Gastroesophageal sphincter (tissue), 3 donors: ENCODE results near the gene LIN54.
A peak's percentile ranks its signal among the peaks of the same experiment; 100 is the strongest.

ENCODE experiments used
- CTCF ChIP-seq, 4 experiments: fragments of 200-600 bp in 2 of 4; fragments of 450-650 bp in 2 of 4; sonication (generic) in 1 of 4; IDR thresholded peaks; one replicate each; pipeline ENCODE4 v1.5.1; 2017 to 2019; ENCODE audit warnings: antibody characterized with exemption in 4 of 4, mild to moderate bottlenecking in 2 of 4, moderate library complexity in 2 of 4
- POLR2A ChIP-seq, 2 donors: fragments of 450-650 bp; IDR thresholded peaks; one replicate each; pipeline ENCODE4 v1.6.1; 2017; ENCODE audit warnings: antibody characterized with exemption in 2 of 2, mild to moderate bottlenecking in 2 of 2, moderate library complexity in 1 of 2

DNA sequence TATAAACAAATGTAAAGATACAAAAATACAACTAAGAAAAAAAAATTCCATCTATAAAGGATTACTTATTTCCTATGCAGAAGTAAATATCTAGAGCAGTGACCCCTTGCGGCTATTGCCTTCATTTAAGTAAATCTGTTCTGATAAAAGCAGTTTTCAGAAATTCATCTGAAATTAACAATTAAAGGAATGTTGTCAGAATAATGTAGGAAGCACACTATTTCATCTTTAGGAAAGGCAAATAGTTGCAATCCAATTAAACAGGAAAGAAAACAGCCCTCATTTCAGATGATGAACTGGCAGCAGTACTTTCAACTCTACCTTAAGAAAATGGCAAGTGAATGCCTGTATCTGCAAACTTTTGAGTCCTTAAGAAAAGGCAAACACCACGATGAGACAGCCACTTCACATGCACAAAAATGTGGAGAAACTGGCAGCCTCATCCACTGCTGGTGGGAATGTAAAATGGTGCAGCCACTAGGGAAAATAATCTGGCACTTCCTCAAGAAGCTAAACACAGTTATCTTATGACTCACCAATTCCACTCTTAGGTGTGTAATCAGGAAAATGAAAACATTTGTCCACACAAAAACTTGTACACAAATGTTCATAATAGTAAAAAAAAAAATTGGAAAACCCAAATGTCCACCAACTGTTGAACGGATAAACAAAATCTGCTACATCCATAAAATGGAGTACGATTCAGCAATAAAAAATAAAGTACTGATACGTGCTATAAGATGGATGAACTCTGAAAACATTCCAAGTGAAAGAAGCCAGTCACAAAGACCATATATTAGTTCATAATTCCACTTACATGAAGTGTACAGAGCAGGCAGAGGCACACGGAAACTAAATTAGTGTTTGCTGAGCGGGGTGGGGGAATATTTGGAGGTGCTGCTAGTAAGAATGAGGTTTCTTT is 112.0 kb downstream of the LIN54 start:
- TF ChIP-seq POLR2A (IDR thresholded peaks at IDR 0.05) (no peak), CTCF (IDR thresholded peaks at IDR 0.05) (peak in 2 of 4 experiments; percentile 11 to 23)
